CD4-positive, alpha-beta T cell treated with Interleukin-12 subunit alpha and Interleukin-12 subunit beta, for 1 hour (primary cell): Measurements from ENCODE around the gene MREG.
"Not testable (repeated sequence)": the region's sequence is repeated elsewhere in the genome, so short reads cannot be mapped to it uniquely, and the experiment has no call there.

Source experiments
- DNase-seq: peaks from one replicate; pipeline ENCODE4 v3.0.0-alpha.2; 2020

MREG gene

DNA sequence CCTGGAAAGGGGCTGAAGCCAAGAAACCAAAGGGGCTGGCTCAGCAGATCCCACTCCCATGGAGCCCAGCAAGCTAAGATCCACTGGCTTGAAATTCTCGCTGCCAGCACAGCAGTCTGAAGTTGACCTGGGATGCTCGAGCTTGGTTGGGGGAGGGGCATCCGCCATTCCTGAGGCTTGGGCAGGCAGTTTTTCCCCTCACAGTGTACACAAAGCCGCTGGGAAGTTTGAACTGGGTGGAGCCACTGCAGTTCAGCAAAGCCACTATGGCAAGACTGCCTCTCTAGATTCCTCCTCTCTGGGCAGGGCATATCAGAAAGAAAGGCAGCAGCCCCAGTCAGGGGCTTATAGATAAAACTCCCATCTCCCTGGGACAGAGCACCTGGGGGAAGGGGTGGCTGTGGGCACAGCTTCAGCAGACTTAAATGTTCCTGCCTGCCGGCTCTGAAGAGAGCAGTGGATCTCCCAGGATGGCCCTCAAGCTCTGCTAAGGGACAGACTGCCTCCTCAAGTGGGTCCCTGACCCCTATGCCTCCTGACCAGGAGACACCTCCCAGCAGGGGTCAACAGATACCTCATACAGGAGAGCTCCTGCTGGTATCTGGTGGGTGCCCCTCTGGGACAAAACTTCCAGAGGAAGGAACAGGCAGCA, 24.7 kb downstream of the MREG start:
- DNase-seq = not testable (repeated sequence)

DNA sequence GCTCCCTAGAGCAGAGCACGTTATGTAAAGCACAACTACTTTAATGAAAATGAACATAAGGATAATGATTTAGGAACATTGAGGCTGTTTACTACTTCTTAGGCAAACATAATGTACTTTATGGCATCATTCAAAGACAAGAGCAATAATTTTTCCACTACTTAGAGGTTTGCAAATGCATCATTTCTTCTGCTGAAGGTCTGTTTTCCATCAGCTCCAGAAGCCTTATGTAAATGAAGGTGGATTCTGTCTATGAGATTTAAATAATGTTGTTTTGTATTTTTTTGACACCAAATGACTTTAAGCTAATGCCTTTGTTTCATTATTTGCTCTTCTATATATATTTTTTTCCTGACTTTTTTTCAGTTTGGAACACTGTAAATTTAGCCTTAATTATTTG, 28.1 kb downstream of the MREG start:
- no peak for DNase-seq

DNA sequence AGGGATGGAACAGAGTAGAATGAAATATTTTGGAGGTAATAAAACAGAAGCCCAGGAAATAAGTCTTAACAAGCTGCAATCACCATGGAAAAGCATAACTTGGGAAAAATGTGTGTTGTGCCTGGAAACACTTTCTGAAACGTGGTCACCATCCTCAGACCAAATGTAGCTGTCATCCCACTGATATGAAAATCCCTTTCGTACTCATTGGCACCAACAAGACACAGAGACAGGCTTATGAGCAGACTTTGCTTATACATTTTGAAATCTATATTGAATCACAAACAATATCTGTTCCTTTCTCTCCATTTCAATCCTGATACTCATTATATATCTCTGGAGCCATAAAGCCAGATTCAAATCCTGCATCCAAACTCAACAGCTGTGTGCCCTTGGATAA, 28.7 kb downstream of the MREG start:
- no peak for DNase-seq

DNA sequence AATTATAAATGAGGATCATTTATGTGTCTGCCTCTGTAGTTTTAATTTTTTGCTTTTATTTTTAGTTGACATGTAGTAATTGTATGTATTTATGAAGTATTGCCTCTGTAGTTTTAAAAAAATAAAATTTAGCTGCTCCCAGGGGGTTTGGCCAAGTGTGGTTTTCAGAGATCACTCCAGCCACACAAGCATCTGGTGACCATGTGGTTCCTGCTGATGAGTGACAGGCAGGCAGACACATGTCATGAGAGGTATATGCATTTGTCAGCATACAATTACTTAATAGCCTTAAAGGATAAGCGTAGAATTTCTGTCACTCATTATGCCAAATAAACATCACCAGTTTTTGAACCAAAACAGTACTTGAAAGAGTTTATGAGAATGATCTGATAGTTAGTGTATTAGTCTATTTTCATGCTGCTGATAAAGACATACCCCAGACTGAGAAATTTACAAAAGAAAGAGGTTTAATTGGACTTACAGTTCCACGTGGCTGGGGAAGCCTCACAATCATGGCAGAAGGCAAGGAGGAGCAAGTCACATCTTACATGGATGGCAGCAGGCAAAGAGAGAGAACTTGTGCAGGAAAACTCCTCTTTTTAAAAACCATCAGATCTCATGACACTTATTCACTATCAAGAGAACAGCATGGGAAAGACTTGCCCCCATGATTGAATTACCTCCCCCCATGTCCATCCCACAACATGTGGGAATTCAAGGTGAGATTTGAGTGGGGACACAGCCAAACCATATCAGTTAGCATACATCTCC, 29.6 kb downstream of the MREG start:
- no peak for DNase-seq

DNA sequence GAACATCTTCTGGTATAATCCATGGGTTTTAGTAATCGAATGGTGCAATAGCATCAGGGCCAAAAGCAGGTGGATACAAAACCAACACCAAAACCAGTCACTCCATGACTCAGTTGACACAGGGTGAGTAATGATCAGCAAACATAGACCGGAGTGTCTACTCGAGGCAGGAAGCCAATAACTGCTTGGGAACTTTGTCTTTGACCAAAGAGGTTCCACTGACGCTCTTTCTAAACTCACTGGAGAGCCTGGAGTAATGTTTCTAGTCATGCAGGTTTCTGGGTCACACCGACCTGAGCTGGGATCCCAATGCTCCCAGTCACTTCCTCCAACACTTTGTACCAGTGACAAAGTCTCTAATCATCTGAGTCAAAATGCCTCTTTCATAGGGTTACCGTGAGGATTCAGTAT, 30.9 kb downstream of the MREG start:
- DNase-seq = no peak

DNA sequence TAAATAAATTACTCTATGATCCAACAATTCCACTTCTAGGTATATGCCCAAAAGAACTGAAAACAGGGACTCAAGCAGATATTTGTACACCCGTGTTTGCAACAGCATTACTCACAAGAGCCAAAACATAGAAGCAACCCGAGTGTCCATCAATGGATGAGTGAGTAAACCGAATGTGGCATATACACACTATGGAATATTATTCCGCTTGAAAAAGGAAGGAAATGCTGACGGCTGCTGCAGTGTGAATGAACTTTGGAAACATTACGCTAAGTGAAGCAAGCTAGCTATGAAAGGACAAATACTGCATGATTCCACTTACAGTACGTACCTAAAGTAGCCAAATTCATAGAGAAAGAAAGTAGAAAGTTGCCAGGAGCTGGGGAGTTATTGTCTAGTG, 32.2 kb downstream of the MREG start:
- no peak for DNase-seq

DNA sequence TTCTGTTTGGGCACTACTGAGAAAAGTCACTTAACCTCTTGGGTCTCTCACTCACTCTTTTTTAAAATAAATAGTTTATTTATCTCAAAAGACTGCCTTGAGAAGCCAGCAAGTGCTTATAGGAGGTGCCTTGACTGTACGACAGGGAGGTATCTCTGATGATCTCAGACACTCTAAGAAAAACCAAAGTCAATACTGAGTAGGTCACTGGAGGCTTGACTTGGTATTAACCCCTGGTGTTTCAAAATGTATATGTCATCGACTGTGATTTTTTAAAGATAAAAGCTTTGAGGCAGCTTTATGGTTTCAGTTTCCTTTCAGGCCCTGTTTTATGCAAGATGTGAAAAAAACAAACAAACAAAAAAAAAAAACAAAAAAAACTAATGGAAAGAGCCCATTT, 33.7 kb downstream of the MREG start:
- DNase-seq = peak; percentile 11

DNA sequence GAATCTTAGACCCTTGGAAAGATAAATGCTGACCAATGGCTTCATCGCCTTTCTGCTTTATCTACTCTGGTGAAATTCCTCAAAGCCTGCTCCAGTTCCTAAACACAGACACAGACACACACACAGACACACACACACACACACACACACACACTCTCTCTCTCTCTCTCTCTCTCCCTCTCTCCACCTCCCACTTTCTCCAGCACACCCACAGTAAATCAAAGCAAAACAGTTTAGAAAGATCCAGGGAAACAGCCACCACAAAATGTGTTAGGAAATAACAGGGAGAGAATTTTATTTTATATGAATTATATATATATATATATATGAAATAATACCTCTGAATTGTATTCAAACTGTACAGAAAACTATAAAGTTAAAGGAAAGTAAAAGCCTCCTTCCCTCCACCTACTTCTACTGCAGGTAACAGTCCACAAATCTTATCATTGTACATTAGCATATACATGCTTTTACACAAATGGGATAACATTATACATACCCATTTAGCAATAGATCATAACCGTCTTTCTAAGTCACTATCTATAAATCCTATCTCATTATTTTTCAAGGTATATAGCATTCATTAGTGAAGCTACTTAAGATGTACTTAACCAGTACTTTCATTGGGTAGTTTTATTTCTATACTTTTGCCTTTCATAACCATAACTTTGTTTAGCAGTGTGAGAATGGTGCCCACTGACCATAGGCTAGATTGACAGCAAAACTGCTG, 38.5 kb downstream of the MREG start:
- DNase-seq = no peak

DNA sequence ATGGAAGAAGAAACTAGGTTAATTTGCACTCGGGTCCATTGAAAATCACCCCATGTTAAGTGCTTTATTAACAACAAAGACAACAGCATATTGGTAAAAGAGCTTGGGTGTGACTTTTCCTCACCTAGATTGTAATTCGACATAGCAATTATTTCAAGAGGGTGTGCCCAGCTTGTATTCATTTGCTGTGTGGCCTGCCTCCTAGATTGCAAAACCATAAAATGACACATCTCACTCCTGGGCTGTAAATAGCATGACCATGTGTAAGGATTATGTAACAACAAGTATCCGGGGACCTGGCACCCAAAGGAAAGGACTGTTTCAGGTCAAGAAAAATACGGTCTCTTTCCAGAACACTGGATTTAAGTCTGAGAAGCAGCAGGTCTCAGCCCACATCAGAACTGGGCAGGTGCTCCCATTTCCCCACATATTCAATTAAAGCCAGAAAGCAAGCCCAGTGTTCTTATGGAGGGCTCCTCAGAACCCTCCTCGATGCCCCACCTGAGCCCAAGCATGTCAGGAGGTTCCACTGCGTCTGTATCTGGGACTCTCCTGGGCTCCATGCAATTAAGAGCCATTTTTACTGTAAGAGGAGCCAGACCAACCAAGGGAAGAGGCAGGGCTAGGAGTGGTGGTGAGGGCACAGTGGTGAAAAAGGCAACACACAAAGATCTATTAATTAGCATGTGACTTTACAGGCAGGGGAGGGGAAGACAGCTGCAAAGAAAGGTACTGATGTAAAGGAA, 39.2 kb downstream of the MREG start:
- no peak for DNase-seq

DNA sequence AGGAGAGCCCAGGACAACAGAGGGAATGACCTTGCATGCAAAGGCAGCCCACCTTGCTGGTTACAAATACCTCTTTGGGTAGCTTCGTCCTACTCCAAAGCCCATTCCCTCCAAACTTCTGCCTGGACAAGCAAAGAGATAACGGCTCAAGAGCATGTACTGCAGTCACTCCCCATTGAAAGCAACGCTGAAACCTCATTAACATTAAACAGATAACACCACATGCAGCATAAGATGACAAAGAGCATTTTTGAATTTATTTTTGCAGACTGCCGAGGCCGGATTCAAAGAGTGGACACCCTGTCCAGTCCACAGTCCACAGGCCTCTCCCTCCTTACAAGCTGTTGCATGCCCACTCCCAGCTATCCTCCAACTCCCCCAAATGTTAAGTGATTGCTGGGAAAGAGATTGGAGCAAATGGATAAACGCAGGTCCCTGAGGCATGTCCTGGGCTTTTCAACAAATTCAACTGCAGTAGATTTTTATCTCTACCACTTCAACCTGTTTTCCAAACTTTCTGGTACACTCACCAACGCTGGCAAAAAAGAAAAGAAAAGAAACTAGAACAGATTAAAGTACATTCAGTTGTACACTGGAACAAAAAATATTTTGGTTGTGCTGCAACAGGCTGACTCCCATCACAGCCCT, 40.1 kb downstream of the MREG start:
- no peak for DNase-seq

DNA sequence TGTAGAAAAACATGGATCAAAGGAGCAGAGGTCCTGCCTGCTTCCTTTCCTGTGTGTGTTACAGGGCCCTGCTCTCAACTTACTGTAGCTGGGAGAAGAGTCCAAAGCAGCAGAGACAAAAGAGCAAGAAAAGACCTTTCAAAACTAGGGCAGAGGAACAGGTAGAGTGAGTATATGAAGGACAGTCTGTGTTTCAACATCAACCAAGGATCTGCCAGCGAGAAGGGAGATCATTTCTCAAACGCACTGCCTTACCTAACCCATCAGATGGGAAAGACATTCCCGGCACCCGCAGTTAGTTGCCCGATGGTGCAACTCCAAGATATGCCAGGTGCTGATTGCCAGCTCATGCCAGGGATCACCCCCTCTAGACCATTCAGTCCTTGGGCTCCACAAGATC, 41.7 kb downstream of the MREG start:
- DNase-seq = no peak

DNA sequence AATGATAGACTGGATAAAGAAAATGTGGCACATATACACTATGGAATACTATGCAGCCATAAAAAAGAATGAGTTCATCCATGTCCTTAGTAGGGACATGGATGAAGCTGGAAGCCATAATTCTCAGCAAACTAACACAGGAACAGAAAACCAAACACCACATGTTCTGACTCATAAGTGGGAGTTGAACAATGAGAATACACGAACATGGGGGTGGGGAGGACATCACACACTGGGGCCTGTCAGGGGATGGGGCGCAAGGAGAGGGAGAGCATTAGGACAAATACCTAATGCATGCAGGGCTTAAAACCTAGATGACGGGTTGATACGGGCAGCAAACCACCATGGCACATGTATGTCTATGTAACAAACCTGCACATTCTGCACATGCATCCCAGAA, 42.5 kb downstream of the MREG start:
- not testable (repeated sequence) for DNase-seq

DNA sequence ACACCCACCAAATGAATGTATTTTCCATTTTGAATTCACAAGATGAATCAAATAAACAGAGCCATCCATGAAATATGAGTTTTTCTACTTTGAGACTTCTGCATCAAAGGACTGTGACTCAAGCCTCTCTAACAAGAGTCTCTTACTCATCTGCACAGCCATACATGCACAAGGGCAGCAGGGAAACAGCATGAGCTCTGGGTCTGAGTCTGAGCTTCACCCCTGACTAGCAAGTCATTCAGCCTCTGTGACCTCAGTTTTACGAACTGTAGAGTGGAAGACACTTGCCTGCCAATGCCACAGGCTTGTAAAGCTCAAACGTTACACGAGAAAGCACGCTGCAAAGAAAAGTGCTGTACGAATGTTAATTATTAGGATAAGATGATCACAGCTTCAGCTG, 42.9 kb downstream of the MREG start:
- DNase-seq = no peak

DNA sequence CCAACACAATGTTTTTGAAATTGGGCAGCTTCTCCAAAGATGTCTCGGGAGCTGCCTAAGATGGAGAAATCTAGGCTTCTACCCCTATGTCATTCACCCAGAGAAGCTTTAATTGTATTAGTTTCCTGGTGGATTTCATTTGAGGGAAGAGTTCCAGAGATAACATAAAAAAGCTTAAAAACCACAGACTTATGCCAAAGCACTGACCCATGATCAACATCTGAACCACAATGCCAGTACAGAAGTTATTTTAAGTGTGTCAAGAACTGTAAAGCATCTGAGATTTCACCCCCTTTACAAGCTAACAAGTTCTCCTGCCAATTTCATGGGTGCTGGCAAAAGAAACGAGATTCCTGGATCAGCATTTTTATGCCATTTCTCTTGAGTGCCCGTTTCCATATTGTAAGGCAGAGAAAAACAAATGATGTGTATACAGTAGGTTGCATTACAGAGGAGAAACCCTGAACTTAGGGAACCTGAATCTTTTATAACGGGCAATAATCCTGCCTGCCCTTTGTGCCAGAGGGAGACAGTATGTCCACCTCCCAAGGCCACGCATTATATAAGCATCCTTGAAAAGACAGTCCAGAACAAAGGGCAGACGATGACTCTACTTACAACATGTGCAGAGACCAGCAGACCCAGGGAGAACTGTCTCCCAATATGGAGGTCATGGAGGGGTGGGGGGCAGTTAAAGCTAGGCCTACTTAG, 44.1 kb downstream of the MREG start:
- DNase-seq = no peak

DNA sequence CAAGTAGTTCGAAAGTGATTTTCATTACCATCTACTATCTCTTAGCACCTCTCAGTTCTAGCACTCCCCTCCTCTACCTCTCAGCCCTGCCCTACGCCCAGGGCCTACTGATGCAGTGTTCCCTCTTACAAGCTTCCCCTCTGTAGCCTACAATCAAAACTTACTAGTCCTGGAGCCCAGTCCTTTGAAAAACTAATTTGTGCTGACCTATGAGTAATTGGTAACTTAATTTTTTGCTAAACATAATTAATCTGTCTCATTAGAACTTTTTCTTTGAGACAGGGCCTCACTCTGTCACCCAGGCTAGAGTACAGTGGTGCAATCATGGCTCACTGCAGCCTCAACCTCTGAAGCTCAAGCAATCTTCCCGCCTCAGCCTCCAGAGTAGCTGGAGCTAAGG, 44.9 kb downstream of the MREG start:
- DNase-seq = no peak

DNA sequence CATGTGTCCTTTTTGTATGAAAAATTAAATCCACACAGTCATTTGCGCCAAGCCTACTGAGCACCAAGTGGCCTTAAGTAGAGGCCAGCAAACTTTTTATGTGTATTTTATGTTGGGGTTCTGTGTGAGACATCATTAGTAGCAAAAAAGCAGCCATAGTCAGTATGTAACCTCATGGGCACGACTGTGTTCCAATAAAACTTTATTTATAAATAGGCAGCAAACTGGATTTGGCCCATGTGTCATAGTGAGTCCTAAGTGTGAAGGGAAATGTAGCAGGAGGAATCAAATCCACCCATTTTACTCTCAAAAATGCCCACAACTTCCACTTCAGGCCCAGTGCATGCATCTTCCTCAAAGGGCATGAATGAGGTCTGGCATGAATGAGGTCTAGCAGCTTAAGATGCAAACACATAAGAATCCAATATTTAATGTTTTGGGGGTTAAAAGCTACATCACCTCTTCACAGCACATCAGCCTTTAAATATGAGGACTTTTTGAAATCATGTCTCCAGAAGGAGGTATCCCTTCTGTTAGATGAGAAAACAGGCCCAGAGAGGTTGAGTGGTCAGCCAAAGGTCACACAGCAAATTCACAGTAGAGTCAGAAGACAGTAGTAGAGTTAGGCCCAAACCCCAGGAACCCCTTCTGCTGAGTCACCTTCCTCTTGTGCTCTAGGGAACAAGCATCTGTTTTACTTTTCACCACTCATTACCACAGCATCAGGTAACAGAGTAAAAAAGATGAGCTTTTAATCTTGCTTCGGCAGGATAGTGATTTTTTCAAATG, 45.6 kb downstream of the MREG start:
- no peak for DNase-seq

DNA sequence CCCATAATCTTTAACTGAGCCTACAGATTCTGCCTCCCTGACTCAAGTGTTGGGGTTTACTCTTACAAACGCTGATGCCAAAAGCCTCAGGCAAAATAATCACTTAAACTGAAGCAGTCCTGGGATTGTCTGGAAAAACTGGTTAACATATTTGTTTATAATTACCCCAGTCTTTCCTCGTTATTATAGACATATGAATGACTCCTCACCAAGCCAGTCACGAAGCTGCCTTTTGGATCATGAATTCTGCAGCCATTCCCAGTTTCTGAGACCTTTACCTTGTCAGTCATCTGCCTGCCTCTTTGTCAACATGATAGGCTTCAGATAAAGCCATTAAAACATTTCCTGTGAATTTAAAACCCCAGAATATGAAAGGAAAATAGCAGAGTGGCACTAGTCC, 46.4 kb downstream of the MREG start:
- DNase-seq = no peak

DNA sequence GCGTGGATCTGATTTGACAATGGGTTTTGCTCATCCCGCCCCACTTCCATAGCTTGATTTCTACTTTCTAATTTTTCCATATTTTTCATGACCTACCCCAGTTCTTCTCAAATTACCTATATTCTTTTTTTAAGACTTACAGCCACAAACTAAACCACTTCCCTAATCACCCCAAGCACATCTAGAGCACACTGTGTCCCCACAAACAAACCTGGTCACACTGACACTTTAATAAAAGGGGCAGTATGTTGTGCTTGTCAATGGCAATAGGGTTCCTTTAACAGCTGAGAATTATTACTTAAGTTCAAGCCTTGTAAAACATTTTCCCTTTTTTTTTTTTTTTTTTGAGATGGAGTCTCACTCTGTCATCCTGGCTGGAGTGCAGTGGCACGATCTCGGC, 47.1 kb downstream of the MREG start:
- DNase-seq = no peak

DNA sequence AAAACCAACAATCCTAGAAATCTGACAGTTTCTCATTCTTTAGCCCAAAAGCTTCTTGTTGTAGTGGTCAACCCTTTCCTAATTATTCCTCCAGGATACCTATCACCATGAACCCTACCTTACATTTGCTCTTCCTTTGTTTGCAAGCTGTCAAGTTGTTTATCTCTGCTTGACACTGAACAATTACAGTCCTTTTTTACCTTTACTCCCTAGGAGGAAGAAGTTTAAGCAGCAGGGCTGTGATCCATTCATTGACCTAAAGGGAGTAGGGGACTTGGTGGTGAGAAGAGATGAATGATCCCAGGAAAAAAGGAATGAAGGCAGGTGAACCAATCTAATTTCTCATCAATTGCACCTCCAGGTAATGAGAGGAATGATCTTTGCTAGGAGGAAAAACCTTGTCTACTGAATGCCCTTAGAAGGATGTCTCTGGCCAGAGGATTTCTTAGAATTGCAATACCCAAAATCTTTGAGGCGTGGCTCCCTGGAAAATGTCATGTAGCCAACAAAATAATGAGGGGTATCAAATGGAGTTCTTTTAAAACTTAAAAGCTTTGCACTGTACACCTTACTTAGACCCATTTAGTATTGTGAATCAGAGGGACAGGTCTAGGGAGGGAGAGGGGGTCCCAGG, 47.7 kb downstream of the MREG start:
- no peak for DNase-seq

DNA sequence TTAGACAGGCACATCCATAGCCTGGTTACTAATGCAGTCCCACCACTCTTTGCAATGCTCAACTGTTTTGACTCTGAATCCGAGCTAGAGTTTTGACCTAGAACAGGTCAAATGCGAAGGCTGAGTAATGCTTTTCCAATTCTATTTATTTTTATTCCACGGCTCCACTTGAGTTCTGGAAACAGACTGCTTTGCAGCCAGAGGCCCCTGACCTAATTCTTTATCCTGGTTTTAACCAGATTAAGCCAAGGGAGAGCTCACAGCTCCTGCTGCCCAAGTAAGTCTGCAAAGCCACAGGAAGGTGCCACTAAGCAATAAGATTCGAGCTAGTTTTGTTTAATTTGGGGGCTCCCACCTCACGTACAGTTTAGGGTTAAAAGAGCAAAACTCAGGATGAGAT, 51.4 kb downstream of the MREG start:
- DNase-seq = no peak

DNA sequence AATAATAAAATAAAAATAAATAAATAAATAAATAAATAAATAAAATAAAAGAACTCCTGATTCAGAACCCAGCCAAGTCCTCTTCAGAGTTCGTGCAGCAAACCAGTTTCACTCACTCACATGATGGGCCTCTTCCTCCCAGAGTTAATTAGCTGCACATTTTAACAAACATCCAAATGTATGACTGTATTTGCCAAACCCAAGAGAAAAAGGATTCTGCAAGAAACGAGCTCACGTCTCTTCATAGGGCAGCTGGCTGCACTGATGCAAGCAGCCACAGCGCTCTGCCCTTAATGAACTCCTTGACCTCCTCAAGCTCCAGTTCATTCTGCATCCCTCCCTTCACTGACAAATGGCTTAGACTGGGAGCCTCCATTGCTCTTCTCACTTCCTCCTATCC, 55.1 kb downstream of the MREG start:
- no peak for DNase-seq
